OCI-LY3 (cell line): ENCODE measurements around the gene LIN28B.

Source experiments
- H2AFZ ChIP-seq: fragments of 200-600, 300-600 bp; shearing (Covaris generic); 2 replicates; pipeline ENCODE4 v1.6.0; 2014; ENCODE audit warnings: antibody characterized with exemption, low read depth, low read length
- H3K27ac ChIP-seq: fragments of 200-600, 300-600 bp; sonication (generic); 2 replicates; pipeline ENCODE4 v1.5.1; 2014; ENCODE audit warnings: mild to moderate bottlenecking, low read length, moderate library complexity, mixed read lengths
- H3K27me3 ChIP-seq: fragments of 200-600, 300-600 bp; sonication (generic); 2 replicates; pipeline ENCODE4 v1.6.1; 2014; ENCODE audit warnings: low read depth, low read length, mixed read lengths
- H3K36me3 ChIP-seq: fragments of 200-600, 300-600 bp; sonication (generic); replicated peaks from 2 replicates; pipeline ENCODE3; 2014; ENCODE audit warnings: low read depth, low read length, mixed read lengths
- H3K4me1 ChIP-seq: fragments of 300-600, 200-600 bp; sonication (generic); 2 replicates; pipeline ENCODE4 v1.6.1; 2014; ENCODE audit warnings: low read length, mixed read lengths
- H3K4me2 ChIP-seq: fragments of 200-600, 300-600 bp; sonication (generic); 2 replicates; pipeline ENCODE4 v1.6.1; 2014; ENCODE audit warnings: low read length, mixed read lengths
- H3K4me3 ChIP-seq: fragments of 300-600, 200-600 bp; sonication (generic); 2 replicates; pipeline ENCODE4 v1.5.1; 2014; ENCODE audit warnings: antibody characterized with exemption, mild to moderate bottlenecking, low read length, moderate library complexity
- H3K79me2 ChIP-seq: fragments of 300-600, 200-600 bp; shearing (Covaris generic); 2 replicates; pipeline ENCODE4 v1.6.1; 2014; ENCODE audit warnings: mild to moderate bottlenecking, low read length, mixed read lengths
- H3K9ac ChIP-seq: fragments of 300-600, 200-600 bp; shearing (Covaris generic); 2 replicates; pipeline ENCODE4 v1.6.0; 2014; ENCODE audit warnings: mild to moderate bottlenecking, low read length, moderate library complexity
- H3K9me3 ChIP-seq: fragments of 200-600, 300-600 bp; shearing (Covaris generic); 2 replicates; pipeline ENCODE4 v1.6.1; 2014; ENCODE audit warnings: low read length, mixed read lengths; ENCODE audit not compliant: insufficient read depth
- H4K20me1 ChIP-seq: fragments of 200-600, 300-600 bp; sonication (generic); 2 replicates; pipeline ENCODE4 v1.6.1; 2016; ENCODE audit warnings: low read length, mixed read lengths; ENCODE audit not compliant: insufficient read depth
- EZH2phosphoT487 ChIP-seq: fragments of 200-600 bp; shearing (Covaris generic); IDR thresholded peaks from 2 replicates; pipeline ENCODE4 v1.6.1; 2018; ENCODE audit warnings: antibody characterized with exemption, mixed run types, low read depth
- TF ChIP-seq, protein P1 (sequence below): fragments of 200-600, 300-600 bp; sonication (generic); IDR thresholded peaks from 2 replicates; pipeline ENCODE4 v1.5.1; 2014; ENCODE audit warnings: antibody characterized with exemption, low read length, low read depth

Gene LIN28B

GRCh38 chr6:104928141-104928540 is 28.8 kb upstream of the LIN28B start:
- no peak overlapping the region for H3K4me3 ChIP-seq

GRCh38 chr6:104929353-104929752 is 27.6 kb upstream of the LIN28B start:
- H3K9ac ChIP-seq: no peak overlapping the region
- H3K79me2 ChIP-seq: no peaks in the 10 kb centered on the region
- no peak overlapping the region for H3K4me2 ChIP-seq
- TF ChIP-seq, protein P1, sequence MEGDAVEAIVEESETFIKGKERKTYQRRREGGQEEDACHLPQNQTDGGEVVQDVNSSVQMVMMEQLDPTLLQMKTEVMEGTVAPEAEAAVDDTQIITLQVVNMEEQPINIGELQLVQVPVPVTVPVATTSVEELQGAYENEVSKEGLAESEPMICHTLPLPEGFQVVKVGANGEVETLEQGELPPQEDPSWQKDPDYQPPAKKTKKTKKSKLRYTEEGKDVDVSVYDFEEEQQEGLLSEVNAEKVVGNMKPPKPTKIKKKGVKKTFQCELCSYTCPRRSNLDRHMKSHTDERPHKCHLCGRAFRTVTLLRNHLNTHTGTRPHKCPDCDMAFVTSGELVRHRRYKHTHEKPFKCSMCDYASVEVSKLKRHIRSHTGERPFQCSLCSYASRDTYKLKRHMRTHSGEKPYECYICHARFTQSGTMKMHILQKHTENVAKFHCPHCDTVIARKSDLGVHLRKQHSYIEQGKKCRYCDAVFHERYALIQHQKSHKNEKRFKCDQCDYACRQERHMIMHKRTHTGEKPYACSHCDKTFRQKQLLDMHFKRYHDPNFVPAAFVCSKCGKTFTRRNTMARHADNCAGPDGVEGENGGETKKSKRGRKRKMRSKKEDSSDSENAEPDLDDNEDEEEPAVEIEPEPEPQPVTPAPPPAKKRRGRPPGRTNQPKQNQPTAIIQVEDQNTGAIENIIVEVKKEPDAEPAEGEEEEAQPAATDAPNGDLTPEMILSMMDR: no peak
- TF ChIP-seq EZH2phosphoT487: no peak
- H3K4me1 ChIP-seq: no peaks in the 10 kb centered on the region
- H2AFZ ChIP-seq: no peak overlapping the region
- no peaks in the 10 kb centered on the region for H3K27me3 ChIP-seq
- no peaks in the 10 kb centered on the region for H4K20me1 ChIP-seq
- no peaks in the 10 kb centered on the region for H3K9me3 ChIP-seq
- no peaks in the 10 kb centered on the region for H3K36me3 ChIP-seq
- H3K27ac ChIP-seq: no peak overlapping the region
- no peak overlapping the region for H3K4me3 ChIP-seq

More at GRCh38 chr6:104928141-104928540, 28.8 kb upstream of the LIN28B start:
- TF ChIP-seq, protein P1: no peak
- no peak for TF ChIP-seq EZH2phosphoT487
- H3K27ac ChIP-seq: no peak overlapping the region
- no peaks in the 10 kb centered on the region for H3K9me3 ChIP-seq
- no peaks in the 10 kb centered on the region for H3K27me3 ChIP-seq
- no peaks in the 10 kb centered on the region for H3K79me2 ChIP-seq
- no peak overlapping the region for H3K4me2 ChIP-seq
- no peaks in the 10 kb centered on the region for H4K20me1 ChIP-seq
- no peaks in the 10 kb centered on the region for H3K4me1 ChIP-seq
- H3K9ac ChIP-seq: no peak overlapping the region
- no peak overlapping the region for H2AFZ ChIP-seq
- no peaks in the 10 kb centered on the region for H3K36me3 ChIP-seq

DNA sequence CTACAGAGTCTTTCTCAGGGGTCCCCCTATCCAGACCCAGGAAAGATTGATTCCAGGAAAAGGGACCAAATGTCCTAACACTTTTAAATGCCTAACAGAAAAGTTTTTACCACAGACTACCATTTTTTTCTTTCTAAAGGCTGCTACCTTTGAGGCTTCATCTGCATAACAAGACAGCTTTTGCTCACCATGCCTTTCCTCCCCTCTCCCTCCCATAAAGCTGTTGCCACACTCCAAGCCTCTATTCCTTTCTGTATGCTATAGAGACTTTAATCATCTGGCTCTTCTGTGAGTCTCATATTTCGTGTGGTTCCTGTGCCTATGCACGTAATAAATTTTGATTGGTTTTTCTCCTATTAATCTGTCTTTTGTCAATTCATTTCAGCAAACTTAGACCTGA is 26.0 kb upstream of the LIN28B start:
- Histone ChIP-seq H3K27ac (no peak overlapping the region), H4K20me1 (no peaks in the 10 kb centered on the region), H3K4me1 (no peaks in the 10 kb centered on the region), H3K4me2 (no peak overlapping the region), H3K4me3 (no peak overlapping the region), H3K27me3 (no peaks in the 10 kb centered on the region), H3K36me3 (no peaks in the 10 kb centered on the region), H3K9me3 (no peaks in the 10 kb centered on the region), H2AFZ (no peak overlapping the region), H3K79me2 (no peaks in the 10 kb centered on the region), H3K9ac (no peak overlapping the region)
- TF ChIP-seq EZH2phosphoT487: no peak
- TF ChIP-seq, protein P1: no peak

GRCh38 chr6:104936766-104937535 is 20.0 kb upstream of the LIN28B start:
- H3K9ac ChIP-seq: no peak overlapping the region
- no peak for TF ChIP-seq EZH2phosphoT487
- TF ChIP-seq, protein P1: no peak
- no peaks in the 10 kb centered on the region for H3K4me1 ChIP-seq
- no peaks in the 10 kb centered on the region for H3K79me2 ChIP-seq
- H4K20me1 ChIP-seq: no peaks in the 10 kb centered on the region
- H2AFZ ChIP-seq: no peak overlapping the region
- no peak overlapping the region for H3K4me2 ChIP-seq
- H3K36me3 ChIP-seq: no peaks in the 10 kb centered on the region
- no peaks in the 10 kb centered on the region for H3K9me3 ChIP-seq
- H3K27me3 ChIP-seq: no peaks in the 10 kb centered on the region
- H3K27ac ChIP-seq: no peak overlapping the region
- H3K4me3 ChIP-seq: no peak overlapping the region
